Activated CD8-positive, alpha-beta T cell treated with anti-CD3 and anti-CD28 coated beads for 36 hours (primary cell): ENCODE data around the gene RPH3AL. TPM values are rescaled to one million over a fixed set of nuclear protein-coding genes. Genes with fewer than 3 reads are reported as not detected.
"Not testable (repeated sequence)": the region's sequence is repeated elsewhere in the genome, so short reads cannot be mapped to it uniquely, and the experiment has no call there.

Experiments
- ATAC-seq: fragments of 200-7000 bp; cut with Tn5 transposase; one replicate; pipeline ENCODE4 v1.10.0; 2021; ENCODE audit warnings: mild to moderate bottlenecking, moderate library complexity
- CTCF ChIA-PET: fragments of 350-600 bp; sonication (Branson Sonifier 250); formaldehyde crosslinking; loops from one replicate; lab custom pipeline; 2021; ENCODE audit warnings: antibody characterized with exemption; lab: Charles Lee
- POLR2A ChIA-PET: fragments of 350-600 bp; sonication (Branson Sonifier 250); formaldehyde crosslinking; loops from one replicate; lab custom pipeline; 2021; ENCODE audit warnings: antibody characterized with exemption; lab: Charles Lee
- DNase-seq: peaks from one replicate; pipeline ENCODE4 v3.0.0-alpha.2; 2020
- H3K27ac Mint-ChIP-seq: one replicate; pipeline ENCODE4 v1.8.0; 2021; ENCODE audit warnings: mild to moderate bottlenecking, mixed read lengths
- H3K27me3 Mint-ChIP-seq: one replicate; pipeline ENCODE4 v1.8.0; 2021; ENCODE audit warnings: mixed read lengths
- H3K36me3 Mint-ChIP-seq: one replicate; pipeline ENCODE4 v1.8.0; 2021; ENCODE audit warnings: low read depth, mixed read lengths
- H3K4me1 Mint-ChIP-seq: one replicate; pipeline ENCODE4 v1.8.0; 2021; ENCODE audit warnings: low read depth, mixed read lengths
- H3K4me3 Mint-ChIP-seq: one replicate; pipeline ENCODE4 v1.8.0; 2021; ENCODE audit warnings: mild to moderate bottlenecking, moderate library complexity, mixed read lengths
- H3K9me3 Mint-ChIP-seq: one replicate; pipeline ENCODE4 v1.8.0; 2021; ENCODE audit warnings: mixed read lengths
- intact Hi-C: fragments of 100-400 bp; cut with micrococcal nuclease; formaldehyde crosslinking; loops from one replicate; pipeline ENCODE4 v1.10.0; 2022
- total RNA-seq, 2 experiments: library from RNA; stranded (reverse); gene quantifications; one replicate each; pipeline ENCODE4 v1.2.3, GENCODE V29; 2021
- TF ChIP-seq, protein P1 (sequence below): fragments of 200-600 bp; IDR thresholded peaks from one replicate; pipeline ENCODE4 v1.8.0; 2022; ENCODE audit warnings: antibody characterized with exemption, mild to moderate bottlenecking

The RPH3AL gene
- total RNA-seq, 2 experiments from 2014 or later = 0.72 to 1.1 TPM

DNA sequence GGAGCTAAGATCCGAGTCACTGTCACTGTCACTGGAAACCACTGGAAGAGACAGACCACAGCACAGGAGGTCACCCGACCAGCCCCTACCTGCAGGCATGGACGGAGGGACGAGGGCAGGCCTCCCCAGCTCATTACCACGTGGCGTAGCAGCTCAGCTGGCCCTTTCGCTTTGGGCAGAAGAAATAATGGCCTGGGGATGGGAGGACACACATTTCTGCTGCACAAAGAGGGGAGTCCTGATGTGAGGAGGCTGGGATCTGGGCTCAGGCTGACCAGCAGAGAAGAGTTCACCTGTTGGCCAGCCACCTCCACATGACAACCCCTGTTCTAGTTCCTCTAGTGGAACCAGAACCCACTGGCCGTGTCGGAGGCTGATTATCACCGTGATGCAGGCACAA is 132.9 kb downstream of the RPH3AL start:
- Mint-ChIP-seq H3K27me3 (no peaks in the 10 kb centered on the region), H3K27ac (no peak overlapping the region), H3K4me1 (no peaks in the 10 kb centered on the region), H3K4me3 (no peak overlapping the region), H3K9me3 (no peaks in the 10 kb centered on the region), H3K36me3 (no peaks in the 10 kb centered on the region)
- DNase-seq (no peak), ATAC-seq (no peak)
- CTCF ChIA-PET = no interaction called here
- POLR2A ChIA-PET = interaction anchor here (1.3 kb wide), 1 partner anchor 10 kb away, joined by 3 read pairs; no protein-coding TSS in a partner anchor
- intact Hi-C loops = no loop called here
- TF ChIP-seq, protein P1, sequence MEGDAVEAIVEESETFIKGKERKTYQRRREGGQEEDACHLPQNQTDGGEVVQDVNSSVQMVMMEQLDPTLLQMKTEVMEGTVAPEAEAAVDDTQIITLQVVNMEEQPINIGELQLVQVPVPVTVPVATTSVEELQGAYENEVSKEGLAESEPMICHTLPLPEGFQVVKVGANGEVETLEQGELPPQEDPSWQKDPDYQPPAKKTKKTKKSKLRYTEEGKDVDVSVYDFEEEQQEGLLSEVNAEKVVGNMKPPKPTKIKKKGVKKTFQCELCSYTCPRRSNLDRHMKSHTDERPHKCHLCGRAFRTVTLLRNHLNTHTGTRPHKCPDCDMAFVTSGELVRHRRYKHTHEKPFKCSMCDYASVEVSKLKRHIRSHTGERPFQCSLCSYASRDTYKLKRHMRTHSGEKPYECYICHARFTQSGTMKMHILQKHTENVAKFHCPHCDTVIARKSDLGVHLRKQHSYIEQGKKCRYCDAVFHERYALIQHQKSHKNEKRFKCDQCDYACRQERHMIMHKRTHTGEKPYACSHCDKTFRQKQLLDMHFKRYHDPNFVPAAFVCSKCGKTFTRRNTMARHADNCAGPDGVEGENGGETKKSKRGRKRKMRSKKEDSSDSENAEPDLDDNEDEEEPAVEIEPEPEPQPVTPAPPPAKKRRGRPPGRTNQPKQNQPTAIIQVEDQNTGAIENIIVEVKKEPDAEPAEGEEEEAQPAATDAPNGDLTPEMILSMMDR = no peak

DNA sequence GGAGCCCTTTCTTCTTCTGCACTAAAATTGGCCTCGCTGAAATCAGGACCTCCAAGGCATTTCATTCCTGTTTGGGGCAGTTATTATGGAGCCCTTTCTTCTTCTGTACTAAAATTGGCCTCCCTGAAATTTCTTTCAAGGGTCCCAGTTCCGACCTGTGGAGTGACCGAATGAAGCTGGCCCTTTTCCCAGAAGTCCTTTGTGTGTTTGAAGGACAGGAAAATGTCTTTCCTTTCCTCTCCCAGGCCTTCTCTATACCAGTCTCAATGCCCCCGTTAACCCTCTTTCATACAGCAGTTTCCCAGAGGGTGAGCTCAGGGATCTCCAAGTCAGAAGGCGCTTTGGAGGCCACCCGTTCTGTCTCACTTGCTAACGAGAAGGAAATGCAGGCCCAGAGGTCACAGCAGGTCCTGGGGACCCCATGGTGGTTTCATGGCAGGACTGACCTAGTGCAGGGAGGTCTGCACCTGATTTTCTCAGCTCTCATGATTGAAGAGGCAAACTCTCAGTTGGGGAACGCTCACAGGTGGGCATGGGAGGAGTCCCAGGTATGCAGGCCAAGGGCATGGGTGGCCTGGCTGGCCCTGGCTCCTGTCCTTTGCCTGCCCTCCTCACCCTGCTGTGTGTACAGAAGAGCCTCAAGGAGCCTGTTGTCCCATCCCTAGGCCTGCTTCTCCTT is 134.0 kb downstream of the RPH3AL start:
- H3K27me3 Mint-ChIP-seq = no peaks in the 10 kb centered on the region
- ATAC-seq (no peak), DNase-seq (no peak)
- H3K27ac Mint-ChIP-seq = no peak overlapping the region
- CTCF ChIA-PET = no interaction called here
- TF ChIP-seq, protein P1 = no peak
- H3K4me1 Mint-ChIP-seq = no peaks in the 10 kb centered on the region
- H3K36me3 Mint-ChIP-seq = no peaks in the 10 kb centered on the region
- no peak overlapping the region for H3K4me3 Mint-ChIP-seq
- no peaks in the 10 kb centered on the region for H3K9me3 Mint-ChIP-seq
- intact Hi-C loops = no loop called here
- POLR2A ChIA-PET = interaction anchor here (1.3 kb wide), 1 partner anchor 9 kb away, joined by 3 read pairs; no protein-coding TSS in a partner anchor

DNA sequence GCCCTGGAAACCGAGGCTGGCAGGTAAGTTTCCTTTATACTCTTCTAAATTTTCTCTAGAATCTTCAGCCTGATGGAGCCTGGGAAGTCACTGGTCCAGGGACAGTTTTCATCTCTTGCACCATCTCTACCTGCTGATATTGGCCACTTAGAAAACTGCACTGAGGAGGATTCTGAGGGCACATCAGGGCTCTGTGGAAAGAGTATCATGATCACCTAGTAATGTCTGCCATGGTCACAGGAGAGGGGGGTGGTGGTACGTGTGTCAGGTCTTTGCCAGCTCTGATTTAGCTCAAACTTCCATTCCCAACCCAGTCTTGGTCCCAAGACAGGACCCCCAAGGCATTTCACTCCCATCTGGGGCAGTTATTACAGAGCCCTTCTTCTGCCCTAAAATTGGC is 136.0 kb downstream of the RPH3AL start:
- Mint-ChIP-seq H3K36me3 (no peaks in the 10 kb centered on the region), H3K27me3 (no peaks in the 10 kb centered on the region), H3K9me3 (no peaks in the 10 kb centered on the region), H3K4me1 (no peaks in the 10 kb centered on the region), H3K4me3 (no peak overlapping the region), H3K27ac (no peak overlapping the region)
- DNase-seq (no peak), ATAC-seq (no peak)
- ChIA-PET POLR2A (no interaction called here), CTCF (no interaction called here)
- TF ChIP-seq, protein P1 = no peak
- intact Hi-C loops = no loop called here

DNA sequence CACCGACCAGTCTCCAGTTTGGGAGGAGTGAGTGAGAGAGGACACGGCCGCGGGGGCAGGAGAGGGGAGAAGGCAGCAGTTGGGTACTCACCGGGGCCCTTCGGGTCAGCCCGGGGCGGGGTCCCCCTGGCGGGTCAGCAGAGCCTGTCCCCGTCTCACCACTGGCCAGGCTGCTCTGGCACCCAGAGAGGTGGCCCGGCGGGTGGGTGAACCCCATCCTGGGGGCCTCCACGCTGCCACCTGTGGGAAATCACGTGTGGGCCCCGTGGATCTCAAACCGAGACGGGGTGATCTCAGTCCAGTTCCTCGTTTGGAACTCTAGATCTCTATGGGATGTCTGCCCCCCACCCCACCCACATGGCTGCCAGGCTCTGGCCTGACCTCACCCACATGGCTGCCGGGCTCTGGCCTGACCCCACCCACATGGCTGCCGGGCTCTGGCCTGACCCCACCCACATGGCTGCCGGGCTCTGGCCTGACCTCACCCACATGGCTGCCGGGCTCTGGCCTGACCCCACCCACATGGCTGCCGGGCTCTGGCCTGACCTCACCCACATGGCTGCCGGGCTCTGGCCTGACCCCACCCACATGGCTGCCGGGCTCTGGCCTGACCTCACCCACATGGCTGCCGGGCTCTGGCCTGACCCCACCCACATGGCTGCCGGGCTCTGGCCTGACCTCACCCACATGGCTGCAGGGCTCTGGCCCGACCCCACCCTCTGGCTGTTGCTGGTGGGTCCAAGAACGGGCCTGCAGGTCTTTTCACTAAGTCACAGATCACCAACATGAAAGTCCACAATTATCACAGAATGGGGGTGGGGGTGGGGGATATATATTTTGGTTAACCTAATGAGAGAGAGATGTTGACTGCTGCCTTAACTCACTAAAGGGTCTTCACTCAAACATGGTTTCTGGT is 136.8 kb downstream of the RPH3AL start:
- ATAC-seq, H3K4me3 Mint-ChIP-seq, H3K36me3 Mint-ChIP-seq, POLR2A ChIA-PET, H3K27me3 Mint-ChIP-seq, H3K9me3 Mint-ChIP-seq, CTCF ChIA-PET, DNase-seq, intact Hi-C loops, H3K27ac Mint-ChIP-seq, H3K4me1 Mint-ChIP-seq: not testable (repeated sequence)

DNA sequence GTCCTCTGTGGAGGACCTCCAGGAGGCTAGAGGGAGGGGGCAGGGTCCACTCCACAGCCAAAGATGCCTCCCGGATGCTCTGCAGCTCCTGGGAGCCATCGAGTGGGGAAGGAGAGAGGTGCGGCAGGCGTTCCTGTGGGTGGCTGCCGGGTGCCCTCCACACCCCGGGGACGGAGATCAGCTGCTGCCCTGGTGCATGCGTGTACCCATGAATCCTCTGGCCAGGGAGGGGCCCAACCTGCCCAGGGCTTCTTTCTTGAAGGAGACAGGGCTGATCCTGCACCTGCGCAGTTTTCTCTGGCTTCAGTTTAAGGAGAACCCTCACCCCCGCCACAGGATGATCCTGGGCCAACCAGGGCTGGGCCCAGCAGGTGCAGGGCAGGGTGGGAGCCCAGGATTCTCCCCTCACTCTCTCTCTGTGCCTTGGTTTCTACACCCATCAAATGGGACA is 137.7 kb downstream of the RPH3AL start:
- ATAC-seq (no peak), DNase-seq (no peak)
- H3K4me3 Mint-ChIP-seq = no peak overlapping the region
- H3K27ac Mint-ChIP-seq = no peak overlapping the region
- H3K9me3 Mint-ChIP-seq = no peaks in the 10 kb centered on the region
- POLR2A ChIA-PET = no interaction called here
- intact Hi-C loops = no loop called here
- CTCF ChIA-PET = no interaction called here
- H3K27me3 Mint-ChIP-seq = no peaks in the 10 kb centered on the region
- no peaks in the 10 kb centered on the region for H3K4me1 Mint-ChIP-seq
- H3K36me3 Mint-ChIP-seq = no peaks in the 10 kb centered on the region
- TF ChIP-seq, protein P1 = no peak
